Vagina (tissue), 2 donors: Measurements from ENCODE around the gene TMEM8B.

ENCODE experiments used
- POLR2A ChIP-seq, 2 donors: fragments of 450-650 bp; IDR thresholded peaks; one replicate each; pipeline ENCODE4 v1.6.1; 2017; ENCODE audit warnings: antibody characterized with exemption in 2 of 2, mild to moderate bottlenecking in 2 of 2, moderate library complexity in 2 of 2
- POLR2AphosphoS5 ChIP-seq, 2 donors: sonication (generic); formaldehyde crosslinking; IDR thresholded peaks; one replicate each; pipeline ENCODE4 v1.9.0; 2017; ENCODE audit warnings: antibody characterized with exemption in 2 of 2, mild to moderate bottlenecking in 2 of 2, low read depth in 1 of 2; ENCODE audit not compliant: insufficient read depth in 1 of 2
- TF ChIP-seq, protein P1 (sequence below), 3 experiments: fragments of 450-650 bp in 2 of 3; fragments of 200-600 bp in 1 of 3; sonication (generic) in 1 of 3; IDR thresholded peaks; one replicate each; pipeline ENCODE4 v1.5.1; 2017 to 2019; ENCODE audit warnings: antibody characterized with exemption in 3 of 3, mild to moderate bottlenecking in 2 of 3, moderate library complexity in 2 of 3

DNA sequence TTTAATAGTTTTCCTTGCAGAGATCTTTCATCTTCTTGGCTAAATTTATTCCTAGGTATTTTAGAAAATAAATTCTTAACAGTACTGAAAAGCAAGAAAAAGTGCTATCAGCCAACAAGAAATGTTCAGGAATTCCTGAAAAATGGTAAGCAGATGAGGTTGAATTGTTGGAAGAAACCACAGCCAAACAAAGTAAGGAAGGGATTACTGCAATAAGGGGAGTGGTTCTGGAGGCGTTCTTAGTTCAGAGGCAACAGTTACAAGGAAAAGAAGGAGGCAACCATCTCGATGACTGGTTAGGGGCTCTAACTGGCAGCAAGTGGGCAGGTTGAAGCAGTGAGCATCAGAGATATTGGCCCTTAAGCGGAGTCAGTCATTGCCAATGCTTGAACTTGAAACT, 54.0 kb downstream of the TMEM8B start:
- TF ChIP-seq POLR2AphosphoS5 (IDR thresholded peaks at IDR 0.05; ENCODE audit: insufficient read depth in 1 of 2, low read depth in 1 of 2) (no peak), POLR2A (IDR thresholded peaks at IDR 0.05) (no peak)
- TF ChIP-seq, protein P1, sequence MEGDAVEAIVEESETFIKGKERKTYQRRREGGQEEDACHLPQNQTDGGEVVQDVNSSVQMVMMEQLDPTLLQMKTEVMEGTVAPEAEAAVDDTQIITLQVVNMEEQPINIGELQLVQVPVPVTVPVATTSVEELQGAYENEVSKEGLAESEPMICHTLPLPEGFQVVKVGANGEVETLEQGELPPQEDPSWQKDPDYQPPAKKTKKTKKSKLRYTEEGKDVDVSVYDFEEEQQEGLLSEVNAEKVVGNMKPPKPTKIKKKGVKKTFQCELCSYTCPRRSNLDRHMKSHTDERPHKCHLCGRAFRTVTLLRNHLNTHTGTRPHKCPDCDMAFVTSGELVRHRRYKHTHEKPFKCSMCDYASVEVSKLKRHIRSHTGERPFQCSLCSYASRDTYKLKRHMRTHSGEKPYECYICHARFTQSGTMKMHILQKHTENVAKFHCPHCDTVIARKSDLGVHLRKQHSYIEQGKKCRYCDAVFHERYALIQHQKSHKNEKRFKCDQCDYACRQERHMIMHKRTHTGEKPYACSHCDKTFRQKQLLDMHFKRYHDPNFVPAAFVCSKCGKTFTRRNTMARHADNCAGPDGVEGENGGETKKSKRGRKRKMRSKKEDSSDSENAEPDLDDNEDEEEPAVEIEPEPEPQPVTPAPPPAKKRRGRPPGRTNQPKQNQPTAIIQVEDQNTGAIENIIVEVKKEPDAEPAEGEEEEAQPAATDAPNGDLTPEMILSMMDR (IDR thresholded peaks at IDR 0.05) = no peak
